HG02571 (cell line): ENCODE data around the gene GTF2IRD2.
A peak's percentile ranks its signal among the peaks of the same experiment; 100 is the strongest.
"Not testable (repeated sequence)": the region's sequence is repeated elsewhere in the genome, so short reads cannot be mapped to it uniquely, and the experiment has no call there.

Source experiments
- ATAC-seq: cut with Tn5 transposase; IDR thresholded peaks from one replicate; pipeline ENCODE4 v1.9.1; 2021; ENCODE audit warnings: mild to moderate bottlenecking, moderate library complexity; ENCODE audit not compliant: unreplicated experiment

GTF2IRD2 gene

GRCh38 chr7:74788369-74789150, 62.8 kb downstream of the GTF2IRD2 start:
- peak; percentile 85 for ATAC-seq

- ATAC-seq, result not testable (repeated sequence)
Observed at GRCh38 chr7:74783595-74783994, 67.8 kb downstream of the GTF2IRD2 start.

- ATAC-seq, result not testable (repeated sequence)
Observed at GRCh38 chr7:74781746-74782145, 69.7 kb downstream of the GTF2IRD2 start.

GRCh38 chr7:74779053-74779452, 72.4 kb downstream of the GTF2IRD2 start:
- not testable (repeated sequence) for ATAC-seq

GRCh38 chr7:74775111-74775510, 76.3 kb downstream of the GTF2IRD2 start:
- ATAC-seq, result not testable (repeated sequence)

GRCh38 chr7:74773760-74774750, 77.3 kb downstream of the GTF2IRD2 start, which contains the start of gene NCF1:
NCF1 (plus strand) TSS chr7:74774011; CDS start chr7:74774032, 21 bp downstream.
- ATAC-seq, result peak; percentile 80

- ATAC-seq, result not testable (repeated sequence)
Observed at GRCh38 chr7:74772093-74772492, 79.3 kb downstream of the GTF2IRD2 start.

- not testable (repeated sequence) for ATAC-seq
Observed at GRCh38 chr7:74770062-74770461, 81.3 kb downstream of the GTF2IRD2 start.

GRCh38 chr7:74766991-74767390, 84.4 kb downstream of the GTF2IRD2 start:
- not testable (repeated sequence) for ATAC-seq

GRCh38 chr7:74766509-74766908, 84.9 kb downstream of the GTF2IRD2 start:
- not testable (repeated sequence) for ATAC-seq

GRCh38 chr7:74765205-74765918, 86.0 kb downstream of the GTF2IRD2 start:
- ATAC-seq, result not testable (repeated sequence)

- not testable (repeated sequence) for ATAC-seq
Observed at GRCh38 chr7:74758982-74759381, 92.4 kb downstream of the GTF2IRD2 start.

GRCh38 chr7:74758268-74758667, 93.1 kb downstream of the GTF2IRD2 start:
- ATAC-seq, result not testable (repeated sequence)

- not testable (repeated sequence) for ATAC-seq
Observed at GRCh38 chr7:74756673-74757072, 94.7 kb downstream of the GTF2IRD2 start.

- not testable (repeated sequence) for ATAC-seq
Observed at GRCh38 chr7:74753921-74754482, 97.4 kb downstream of the GTF2IRD2 start.
